Upper lobe of left lung (tissue), 6 donors: Measurements from ENCODE around the gene HCAR1. TPM values are rescaled to one million over a fixed set of nuclear protein-coding genes. Genes with fewer than 3 reads are reported as not detected.
"Not testable (repeated sequence)": the region's sequence is repeated elsewhere in the genome, so short reads cannot be mapped to it uniquely, and the experiment has no call there.

Experiments used
- ATAC-seq, 2 donors: fragments of 200-7000 bp; cut with Tn5 transposase; one replicate each; pipeline ENCODE4 v1.9.1; 2022; ENCODE audit warnings: mild to moderate bottlenecking in 2 of 2, moderate library complexity in 2 of 2; ENCODE audit not compliant: low FRiP score in 2 of 2
- DNase-seq, 2 donors: peaks; one replicate each; pipeline ENCODE4 v3.0.0-alpha.2; 2019 to 2020
- H3K27ac ChIP-seq, 4 donors: fragments of 200-600 bp; sonication (generic); one replicate each; pipeline ENCODE4 v1.5.1; 2016 to 2019
- H3K27me3 ChIP-seq, 4 donors: fragments of 200-600 bp; sonication (generic); one replicate each; pipeline ENCODE4 v1.5.1; 2017 to 2019
- H3K36me3 ChIP-seq, 4 donors: fragments of 200-600 bp; sonication (generic); one replicate each; pipeline ENCODE4 v1.5.1; 2016 to 2019
- H3K4me1 ChIP-seq, 4 donors: fragments of 200-600 bp; sonication (generic); one replicate each; pipeline ENCODE4 v1.5.1; 2018 to 2019
- H3K4me3 ChIP-seq, 4 donors: fragments of 200-600 bp; sonication (generic); one replicate each; pipeline ENCODE4 v1.5.1; 2017 to 2019; ENCODE audit warnings: mild to moderate bottlenecking in 2 of 4, moderate library complexity in 1 of 4
- H3K9me3 ChIP-seq, 4 donors: fragments of 200-600 bp; sonication (generic); one replicate each; pipeline ENCODE4 v1.5.1; 2018 to 2019
- EP300 ChIP-seq, 4 donors: sonication (generic); formaldehyde crosslinking; IDR thresholded peaks; one replicate each; pipeline ENCODE4 v1.5.1; 2017; ENCODE audit warnings: antibody characterized with exemption in 4 of 4, control low read depth in 2 of 4
- POLR2A ChIP-seq, 4 donors: fragments of 450-650 bp; IDR thresholded peaks; one replicate each; pipeline ENCODE4 v1.5.1; 2016 to 2017; ENCODE audit warnings: antibody characterized with exemption in 4 of 4, mild to moderate bottlenecking in 2 of 4
- POLR2AphosphoS5 ChIP-seq, 2 donors: sonication (generic); formaldehyde crosslinking; IDR thresholded peaks; one replicate each; pipeline ENCODE4 v1.5.1; 2017; ENCODE audit warnings: antibody characterized with exemption in 2 of 2
- WGBS, 2 donors: methylation state at CpG; one replicate each; pipeline ENCODE4 v1.1.5; 2017 to 2018; 5-methylcytosine and 5-hydroxymethylcytosine counted together
- total RNA-seq, 6 donors: library from RNA; depleted of rRNA in 4 of 6; stranded (reverse); fragments of >200 nt in 4 of 6; gene quantifications; one replicate each; pipeline versions ENCODE4 v1.1.0 to v1.2.1, GENCODE V29; 2016 to 2021
- TF ChIP-seq, protein P1 (sequence below), 6 experiments: fragments of 450-650 bp in 4 of 6; fragments of 200-600 bp in 2 of 6; sonication (generic) in 2 of 6; IDR thresholded peaks; one replicate each; pipeline ENCODE4 v1.5.1; 2016 to 2019; ENCODE audit warnings: antibody characterized with exemption in 6 of 6
- donor health status: DM: no; HTN: no; CAD: no; lungs with moderate emphysema.
- donor health status: DM: no; HTN: yes; CAD: no; lungs with severe emphysema.

HCAR1 gene
- total RNA-seq, 6 donors from 2014 or later = 0.33 to 6.3 (median 0.71) TPM

DNA sequence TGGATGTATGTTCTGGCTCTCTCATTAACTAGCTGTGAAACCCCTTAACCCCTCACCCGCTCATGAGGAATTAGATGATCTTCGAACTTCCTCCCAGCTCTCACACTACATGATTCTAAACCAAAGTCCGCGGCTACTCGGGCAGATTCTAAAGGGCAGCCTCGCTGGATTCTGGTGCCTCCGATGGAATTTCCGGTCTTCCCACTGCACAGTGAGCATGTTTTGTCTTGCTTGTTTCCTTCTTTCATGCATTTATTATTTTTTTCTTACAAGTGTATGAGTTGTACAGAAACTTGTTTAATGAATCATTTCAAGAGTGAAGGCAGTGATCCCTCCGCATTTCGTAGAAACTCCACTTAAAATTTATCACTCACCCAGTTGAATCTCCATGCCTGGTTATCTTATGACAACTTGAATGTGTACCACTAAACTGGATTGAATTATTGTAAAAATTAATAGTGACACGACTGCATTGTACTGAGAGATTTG lies 9.5 kb downstream of the HCAR1 start:
- H3K27ac ChIP-seq = no peak overlapping the region
- peaks cover 0 to 11% (median 2%) of the 10 kb centered on the region in 4 donors for H3K4me1 ChIP-seq
- no peaks in the 10 kb centered on the region for H3K27me3 ChIP-seq
- ATAC-seq = no peak
- 76% methylated on average over 11 of the region's 11 CpGs for WGBS, 2 donors
- TF ChIP-seq, protein P1, sequence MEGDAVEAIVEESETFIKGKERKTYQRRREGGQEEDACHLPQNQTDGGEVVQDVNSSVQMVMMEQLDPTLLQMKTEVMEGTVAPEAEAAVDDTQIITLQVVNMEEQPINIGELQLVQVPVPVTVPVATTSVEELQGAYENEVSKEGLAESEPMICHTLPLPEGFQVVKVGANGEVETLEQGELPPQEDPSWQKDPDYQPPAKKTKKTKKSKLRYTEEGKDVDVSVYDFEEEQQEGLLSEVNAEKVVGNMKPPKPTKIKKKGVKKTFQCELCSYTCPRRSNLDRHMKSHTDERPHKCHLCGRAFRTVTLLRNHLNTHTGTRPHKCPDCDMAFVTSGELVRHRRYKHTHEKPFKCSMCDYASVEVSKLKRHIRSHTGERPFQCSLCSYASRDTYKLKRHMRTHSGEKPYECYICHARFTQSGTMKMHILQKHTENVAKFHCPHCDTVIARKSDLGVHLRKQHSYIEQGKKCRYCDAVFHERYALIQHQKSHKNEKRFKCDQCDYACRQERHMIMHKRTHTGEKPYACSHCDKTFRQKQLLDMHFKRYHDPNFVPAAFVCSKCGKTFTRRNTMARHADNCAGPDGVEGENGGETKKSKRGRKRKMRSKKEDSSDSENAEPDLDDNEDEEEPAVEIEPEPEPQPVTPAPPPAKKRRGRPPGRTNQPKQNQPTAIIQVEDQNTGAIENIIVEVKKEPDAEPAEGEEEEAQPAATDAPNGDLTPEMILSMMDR (IDR thresholded peaks at IDR 0.05) = no peak
- TF ChIP-seq POLR2A (IDR thresholded peaks at IDR 0.05) (no peak), EP300 (IDR thresholded peaks at IDR 0.05) (no peak), POLR2AphosphoS5 (IDR thresholded peaks at IDR 0.05) (no peak)
- no peaks in the 10 kb centered on the region for H3K9me3 ChIP-seq
- H3K36me3 ChIP-seq = no peaks in the 10 kb centered on the region
- DNase-seq = no peak
- no peak overlapping the region for H3K4me3 ChIP-seq

DNA sequence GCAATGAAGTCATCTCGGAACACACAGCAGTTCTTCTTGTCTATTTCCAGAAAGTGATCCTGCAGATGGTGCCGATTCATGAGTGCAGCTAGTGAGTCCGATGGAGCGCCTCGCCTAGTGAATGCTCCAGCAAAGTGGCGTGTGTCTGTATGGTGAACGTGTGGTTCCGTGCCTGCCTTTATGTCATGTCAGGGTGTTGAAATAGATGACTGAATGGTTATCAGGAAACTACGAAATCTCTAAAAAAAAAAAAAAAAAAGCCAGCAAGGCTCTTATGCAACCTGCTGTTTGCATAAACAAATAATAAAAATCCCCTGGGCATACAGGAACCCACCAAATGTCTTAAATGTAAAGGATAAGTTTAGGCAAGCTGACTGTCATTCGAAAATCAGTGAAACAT lies 14.0 kb downstream of the HCAR1 start, which contains the start of gene HCAR3:
Gene HCAR3 (minus strand): TSS at position 154 of the 400 bp plus-strand sequence. CDS start 74 bp downstream, at position 80.
- not testable (repeated sequence) for H3K27me3 ChIP-seq, H3K4me3 ChIP-seq, H3K9me3 ChIP-seq, H3K4me1 ChIP-seq, H3K36me3 ChIP-seq
- DNase-seq (peak in 1 of 2 donors; percentile 58), ATAC-seq (peak in 1 of 2 donors; percentile 38)
- peak within 1 kb of the TSS in 1 of 4 donors; percentile 52 for H3K27ac ChIP-seq
- WGBS, 2 donors = 68 to 71% methylated on average over 10 of the region's 10 CpGs

DNA sequence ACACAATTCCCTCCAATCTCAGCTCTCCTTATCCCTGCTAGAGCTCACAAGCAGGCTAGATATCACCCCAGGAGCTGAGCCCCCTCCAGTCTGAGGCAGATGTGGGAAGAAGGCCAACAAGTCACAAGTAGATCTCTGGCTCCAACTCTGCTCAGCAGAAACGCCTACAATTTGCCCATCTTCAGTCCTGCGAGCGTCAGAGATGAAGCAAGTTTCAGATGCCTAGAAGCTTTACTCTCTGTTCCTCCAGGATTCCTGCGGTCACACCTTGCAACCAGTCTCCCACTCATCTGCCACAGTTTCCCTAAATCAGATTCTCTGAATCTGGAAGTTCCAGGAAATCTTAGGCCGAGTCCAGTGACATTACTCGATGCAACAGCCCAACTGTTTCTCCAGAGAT lies 15.4 kb downstream of the HCAR1 start:
- H3K4me1 ChIP-seq, H3K27me3 ChIP-seq, H3K9me3 ChIP-seq, DNase-seq, H3K4me3 ChIP-seq, H3K36me3 ChIP-seq, ATAC-seq, H3K27ac ChIP-seq: not testable (repeated sequence)
- 72 to 75% methylated on average over 6 of the region's 6 CpGs for WGBS, 2 donors

GRCh38 chr12:122713491-122714188 lies 17.0 kb downstream of the HCAR1 start:
- not testable (repeated sequence) for DNase-seq, H3K4me3 ChIP-seq, H3K27me3 ChIP-seq, H3K27ac ChIP-seq, H3K36me3 ChIP-seq, H3K9me3 ChIP-seq, H3K4me1 ChIP-seq
- WGBS, 2 donors = 59 to 67% methylated on average over 2 to 4 of the region's 10 CpGs
- peak in 1 of 2 donors; percentile 80 for ATAC-seq

GRCh38 chr12:122711266-122711665 lies 19.4 kb downstream of the HCAR1 start:
- 64 to 74% methylated on average over 1 of the region's 1 CpG for WGBS, 2 donors
- not testable (repeated sequence) for H3K36me3 ChIP-seq, H3K4me3 ChIP-seq, DNase-seq, H3K9me3 ChIP-seq, ATAC-seq, H3K27ac ChIP-seq, H3K4me1 ChIP-seq, H3K27me3 ChIP-seq

DNA sequence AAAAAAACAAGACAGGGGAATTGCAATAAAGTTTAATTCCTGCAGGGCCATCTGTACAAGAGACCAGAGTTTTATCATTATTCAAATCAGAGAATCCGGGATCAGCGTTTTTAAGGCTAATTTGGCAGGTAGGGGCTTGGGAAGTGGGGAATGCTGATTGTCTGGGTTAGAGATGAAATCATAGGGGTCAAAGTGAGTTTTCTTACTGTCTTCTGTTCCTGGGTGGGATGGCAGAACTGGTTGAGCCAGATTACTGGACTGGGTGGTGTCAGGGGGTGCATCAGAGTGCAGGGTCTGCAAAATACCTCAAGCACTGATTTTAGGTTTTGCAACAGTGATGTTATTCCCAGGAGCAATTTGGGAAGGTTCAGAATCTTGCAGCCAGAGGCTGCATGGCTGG lies 20.3 kb downstream of the HCAR1 start:
- H3K9me3 ChIP-seq, DNase-seq, H3K27me3 ChIP-seq, ATAC-seq, H3K27ac ChIP-seq, H3K4me1 ChIP-seq, H3K4me3 ChIP-seq, H3K36me3 ChIP-seq: not testable (repeated sequence)
- 79 to 84% methylated on average over 2 of the region's 2 CpGs for WGBS, 2 donors

DNA sequence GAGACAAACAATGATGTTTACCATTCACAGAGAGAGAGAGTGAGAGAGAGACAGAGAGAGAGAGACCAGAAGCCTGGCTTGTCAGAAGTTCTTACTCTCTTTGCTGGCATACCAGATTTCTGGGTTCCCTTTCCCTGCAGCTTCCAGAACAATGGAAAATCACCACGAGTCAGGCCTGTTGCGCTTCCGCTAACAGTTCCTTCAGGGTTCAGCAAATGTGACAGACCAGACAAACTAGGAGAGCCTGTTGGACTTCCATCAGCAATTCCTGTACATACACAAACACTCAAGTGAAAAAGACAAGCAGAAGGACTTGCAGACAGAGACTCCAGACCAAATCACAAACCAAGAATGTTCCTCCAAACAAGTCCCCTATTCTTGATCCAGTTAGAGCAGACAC lies 21.4 kb downstream of the HCAR1 start:
- not testable (repeated sequence) for H3K4me3 ChIP-seq, H3K36me3 ChIP-seq, H3K27me3 ChIP-seq, H3K27ac ChIP-seq, H3K9me3 ChIP-seq, DNase-seq, ATAC-seq, H3K4me1 ChIP-seq
- no CpG with 5 or more reads among the region's 3 CpGs for WGBS, 2 donors

- not testable (repeated sequence) for DNase-seq, H3K27ac ChIP-seq, H3K9me3 ChIP-seq, H3K4me1 ChIP-seq, ATAC-seq, H3K27me3 ChIP-seq, H3K36me3 ChIP-seq, H3K4me3 ChIP-seq
- 75 to 87% methylated on average over 3 of the region's 3 CpGs for WGBS, 2 donors
Observed at GRCh38 chr12:122703841-122704240, 26.8 kb downstream of the HCAR1 start.
